SK-N-SH (cell line): ENCODE results near the gene KDM4C. TPM values are rescaled to one million over a fixed set of nuclear protein-coding genes. Genes with fewer than 3 reads are reported as not detected.

Experiments
- CTCF ChIA-PET: fragments of 300-600, 350-600 bp; formaldehyde crosslinking; extraction: SDS; loops from one replicate; lab custom pipeline; 2021; lab: Yijun Ruan, JAX
- POLR2A ChIA-PET: fragments of 350-600 bp; sonication (Branson Sonifier 250); formaldehyde crosslinking; extraction: SDS; loops from one replicate; lab custom pipeline; 2020; ENCODE audit warnings: antibody characterized with exemption, inconsistent platforms; lab: Yijun Ruan, JAX
- DNase-seq: peaks from one replicate; pipeline ENCODE4 v3.0.0; 2012
- H2AFZ ChIP-seq: fragments of 200-600 bp; sonication (generic); 2 replicates; pipeline ENCODE4 v1.8.1; 2016; ENCODE audit warnings: antibody characterized with exemption, mild to moderate bottlenecking, low read depth
- H3F3A ChIP-seq: fragments of 200-600 bp; sonication (generic); replicated peaks from 2 replicates; pipeline ENCODE3; 2016; ENCODE audit warnings: antibody characterized with exemption, mild to moderate bottlenecking; ENCODE audit not compliant: insufficient read depth
- H3K27ac ChIP-seq, 2 experiments: fragments of 200-500 bp in 1 of 2; fragments of 200-600 bp in 1 of 2; sonication (Bioruptor generic) in 1 of 2; sonication (generic), shearing (Covaris generic) in 1 of 2; 2 replicates each; pipeline versions ENCODE4 v1.5.1 to v1.6.1; 2014 to 2016; ENCODE audit warnings: low read depth in 2 of 2, inconsistent platforms in 1 of 2, low read length in 1 of 2, mild to moderate bottlenecking in 1 of 2, mixed read lengths in 1 of 2
- H3K27me3 ChIP-seq: fragments of 200-600 bp; sonication (generic), shearing (Covaris generic); 2 replicates; pipeline ENCODE4 v1.6.1; 2016; ENCODE audit warnings: mixed run types; ENCODE audit not compliant: insufficient read depth
- H3K36me3 ChIP-seq, 2 experiments: fragments of 200-500 bp in 1 of 2; fragments of 200-600 bp in 1 of 2; sonication (Bioruptor generic) in 1 of 2; sonication (generic) in 1 of 2; replicated peaks in 1 of 2; 2 replicates each; pipeline versions ENCODE3 to v1.5.1; 2014 to 2016; ENCODE audit warnings: low read length in 1 of 2, mild to moderate bottlenecking in 1 of 2; ENCODE audit not compliant: insufficient read depth in 2 of 2, control insufficient read depth in 1 of 2
- H3K4me1 ChIP-seq, 2 experiments: fragments of 200-500 bp in 1 of 2; fragments of 200-600 bp in 1 of 2; sonication (Bioruptor generic) in 1 of 2; sonication (generic), shearing (Covaris generic) in 1 of 2; 2 replicates each; pipeline versions ENCODE4 v1.5.1 to v1.6.1; 2014 to 2016; ENCODE audit warnings: low read depth in 1 of 2, low read length in 1 of 2, mixed run types in 1 of 2; ENCODE audit not compliant: insufficient read depth in 2 of 2, control insufficient read depth in 1 of 2
- H3K4me2 ChIP-seq: fragments of 200-600 bp; sonication (generic), shearing (Covaris generic); 2 replicates; pipeline ENCODE4 v1.6.1; 2017; ENCODE audit warnings: mixed run types
- H3K4me3 ChIP-seq, 2 experiments: fragments of 200-500 bp in 1 of 2; fragments of 200-600 bp in 1 of 2; sonication (Bioruptor generic) in 1 of 2; sonication (generic), shearing (Covaris generic) in 1 of 2; 2 replicates each; pipeline versions ENCODE4 v1.5.1 to v1.8.1; 2014 to 2016; ENCODE audit warnings: low read depth in 2 of 2, inconsistent platforms in 1 of 2, low read length in 1 of 2, mild to moderate bottlenecking in 1 of 2, mixed read lengths in 1 of 2, moderate library complexity in 1 of 2
- H3K79me2 ChIP-seq: fragments of 200-600 bp; sonication (generic); 2 replicates; pipeline ENCODE4 v1.8.1; 2017; ENCODE audit warnings: mild to moderate bottlenecking; ENCODE audit not compliant: insufficient read depth
- H3K9ac ChIP-seq: fragments of 200-600 bp; sonication (generic); 2 replicates; pipeline ENCODE4 v1.6.1; 2017; ENCODE audit warnings: mixed run types
- H3K9me2 ChIP-seq: fragments of 200-600 bp; sonication (generic); 2 replicates; pipeline ENCODE4 v1.6.1; 2017; ENCODE audit warnings: mixed run types
- H3K9me3 ChIP-seq: fragments of 200-600 bp; sonication (generic); 2 replicates; pipeline ENCODE4 v1.6.1; 2017; ENCODE audit warnings: mixed run types, mild to moderate bottlenecking, moderate library complexity
- H4K20me1 ChIP-seq: fragments of 200-600 bp; sonication (generic); 2 replicates; pipeline ENCODE4 v1.6.1; 2017; ENCODE audit warnings: mild to moderate bottlenecking, mixed run types; ENCODE audit not compliant: insufficient read depth
- CHD2 ChIP-seq: fragments of 150-350 bp; IDR thresholded peaks from 2 replicates; pipeline ENCODE4 v1.6.1; 2018; ENCODE audit warnings: low read length; ENCODE audit not compliant: partially characterized antibody
- ELF1 ChIP-seq: IDR thresholded peaks from 2 replicates; pipeline ENCODE4 v1.4.0; 2012
- EP300 ChIP-seq, 2 experiments: IDR thresholded peaks; 2 replicates each; pipeline versions ENCODE4 v1.4.0 to v1.6.1; 2012; ENCODE audit warnings: borderline replicate concordance in 1 of 2, low read depth in 1 of 2, low read length in 1 of 2
- EZH2phosphoT487 ChIP-seq: fragments of 200-600 bp; sonication (generic); IDR thresholded peaks from 2 replicates; pipeline ENCODE4 v1.6.1; 2017; ENCODE audit warnings: low read depth, mixed run types, mild to moderate bottlenecking, antibody characterized with exemption, moderate library complexity, borderline replicate concordance
- FOSL2 ChIP-seq: IDR thresholded peaks from 2 replicates; pipeline ENCODE4 v1.4.0; 2012; ENCODE audit warnings: low read depth, mild to moderate bottlenecking, moderate library complexity, borderline replicate concordance
- FOXJ3 ChIP-seq: sonication (generic); formaldehyde crosslinking; IDR thresholded peaks from 2 replicates; pipeline ENCODE4 v1.5.1; 2020; ENCODE audit warnings: mild to moderate bottlenecking, missing genetic modification reagents
- GATA2 ChIP-seq: sonication (generic); formaldehyde crosslinking; IDR thresholded peaks from 2 replicates; pipeline ENCODE4 v1.5.0; 2020; ENCODE audit warnings: mild to moderate bottlenecking, missing genetic modification reagents
- JUND ChIP-seq: IDR thresholded peaks from 2 replicates; pipeline ENCODE4 v1.4.0; 2012
- MEF2A ChIP-seq: IDR thresholded peaks from 2 replicates; pipeline ENCODE4 v1.4.0; 2012; ENCODE audit warnings: low read depth, borderline replicate concordance
- NFIC ChIP-seq: IDR thresholded peaks from 2 replicates; pipeline ENCODE4 v1.4.0; 2012; ENCODE audit warnings: borderline replicate concordance
- PBX3 ChIP-seq: IDR thresholded peaks from 2 replicates; pipeline ENCODE4; 2012
- RAD21 ChIP-seq: IDR thresholded peaks from 2 replicates; pipeline ENCODE4 v1.6.1; 2012; ENCODE audit warnings: mild to moderate bottlenecking, low read length
- REST ChIP-seq: IDR thresholded peaks from 2 replicates; pipeline ENCODE4 v1.6.1; 2012; ENCODE audit warnings: mild to moderate bottlenecking, low read depth, low read length, moderate library complexity
- RFX5 ChIP-seq: IDR thresholded peaks from 2 replicates; pipeline ENCODE4 v1.6.1; 2012; ENCODE audit warnings: mild to moderate bottlenecking, improper control_type of control experiment, low read length
- RXRA ChIP-seq: IDR thresholded peaks from 2 replicates; pipeline ENCODE4 v1.4.0; 2012; ENCODE audit warnings: low read depth, mild to moderate bottlenecking, borderline replicate concordance
- SIN3A ChIP-seq: IDR thresholded peaks from 2 replicates; pipeline ENCODE4 v1.6.1; 2012; ENCODE audit warnings: low read depth, mild to moderate bottlenecking, low read length, moderate library complexity, borderline replicate concordance
- USF1 ChIP-seq: IDR thresholded peaks from 2 replicates; pipeline ENCODE4 v1.4.0; 2012; ENCODE audit warnings: low read depth, borderline replicate concordance
- YY1 ChIP-seq: IDR thresholded peaks from 2 replicates; pipeline ENCODE4 v1.4.0; 2012; ENCODE audit warnings: low read depth, mild to moderate bottlenecking
- WGBS: methylation state at CpG from one replicate; pipeline ENCODE4 v1.1.6; 2017; ENCODE audit warnings: low lambda C conversion rate; 5-methylcytosine and 5-hydroxymethylcytosine counted together
- polyA plus RNA-seq, 3 experiments: library from polyadenylated mRNA; depleted of rRNA; stranded (reverse); fragments of >200 nt; gene quantifications; 2 replicates each; pipeline ENCODE4 v1.2.3, GENCODE V29; 2012
- TF ChIP-seq, protein P1 (sequence below): fragments of 200-600 bp; sonication (generic); IDR thresholded peaks from 2 replicates; pipeline ENCODE4 v1.6.1; 2017; ENCODE audit warnings: antibody characterized with exemption, mild to moderate bottlenecking, moderate library complexity
- TF ChIP-seq, protein P2 (sequence below): fragments of 150-350 bp; IDR thresholded peaks from 2 replicates; pipeline ENCODE4 v1.6.1; 2017; ENCODE audit warnings: antibody characterized with exemption, low read length, low read depth, borderline replicate concordance

KDM4C gene
- polyA plus RNA-seq, 1 of the 3 experiments (the other 2 are of a cell fraction), result 9.4 TPM

GRCh38 chr9:7192266-7192665, 434.5 kb downstream of the KDM4C start:
- DNase-seq, result no peak
- Histone ChIP-seq H2AFZ (no peak overlapping the region), H3K27ac (no peak overlapping the region), H3K4me2 (no peak overlapping the region), H3K36me3 (no peaks in the 10 kb centered on the region), H3K9me2 (no peaks in the 10 kb centered on the region), H3K9ac (no peak overlapping the region), H3K4me3 (no peak overlapping the region), H3K27me3 (no peaks in the 10 kb centered on the region), H3F3A (no peaks in the 10 kb centered on the region), H3K79me2 (no peaks in the 10 kb centered on the region), H3K4me1 (no peaks in the 10 kb centered on the region), H3K9me3 (no peaks in the 10 kb centered on the region), H4K20me1 (no peaks in the 10 kb centered on the region)
- no peak for TF ChIP-seq RXRA
- no peak for TF ChIP-seq YY1
- no peak for TF ChIP-seq ELF1
- no peak for TF ChIP-seq RFX5
- no peak for TF ChIP-seq REST
- no peak for TF ChIP-seq FOSL2
- TF ChIP-seq EZH2phosphoT487, result no peak
- no peak for TF ChIP-seq RAD21
- TF ChIP-seq CHD2, result no peak
- no peak for TF ChIP-seq MEF2A
- ChIA-PET POLR2A (no interaction called here), CTCF (no interaction called here)
- WGBS, result 54% methylated on average over 4 of the region's 4 CpGs

- Histone ChIP-seq H3K9me3 (no peaks in the 10 kb centered on the region), H2AFZ (no peak overlapping the region), H4K20me1 (no peaks in the 10 kb centered on the region), H3K9me2 (no peaks in the 10 kb centered on the region), H3K36me3 (no peaks in the 10 kb centered on the region), H3K4me1 (no peaks in the 10 kb centered on the region), H3K4me2 (no peak overlapping the region), H3K4me3 (no peak overlapping the region), H3K9ac (no peak overlapping the region), H3F3A (no peaks in the 10 kb centered on the region), H3K27ac (no peak overlapping the region), H3K27me3 (no peaks in the 10 kb centered on the region), H3K79me2 (no peaks in the 10 kb centered on the region)
- POLR2A ChIA-PET, result no interaction called here
- CTCF ChIA-PET, result interaction anchor here (0.9 to 1.5 kb wide), 3 partner anchors 17 to 157 kb away, joined by 3 to 4 read pairs (median 3); no protein-coding TSS in a partner anchor
- 20% methylated on average over 2 of the region's 2 CpGs for WGBS
- no peak for DNase-seq
- TF ChIP-seq FOSL2 (no peak), RAD21 (no peak), JUND (no peak), MEF2A (no peak), EZH2phosphoT487 (no peak), FOXJ3 (no peak), USF1 (no peak), RFX5 (no peak), NFIC (no peak), YY1 (no peak), SIN3A (no peak), GATA2 (CRISPR knock-in tag) (no peak), PBX3 (no peak), EP300 (IDR thresholded peaks at IDR 0.05; ENCODE audit: borderline replicate concordance in 1 of 2, low read depth in 1 of 2, low read length in 1 of 2) (no peak)
- TF ChIP-seq, protein P1, sequence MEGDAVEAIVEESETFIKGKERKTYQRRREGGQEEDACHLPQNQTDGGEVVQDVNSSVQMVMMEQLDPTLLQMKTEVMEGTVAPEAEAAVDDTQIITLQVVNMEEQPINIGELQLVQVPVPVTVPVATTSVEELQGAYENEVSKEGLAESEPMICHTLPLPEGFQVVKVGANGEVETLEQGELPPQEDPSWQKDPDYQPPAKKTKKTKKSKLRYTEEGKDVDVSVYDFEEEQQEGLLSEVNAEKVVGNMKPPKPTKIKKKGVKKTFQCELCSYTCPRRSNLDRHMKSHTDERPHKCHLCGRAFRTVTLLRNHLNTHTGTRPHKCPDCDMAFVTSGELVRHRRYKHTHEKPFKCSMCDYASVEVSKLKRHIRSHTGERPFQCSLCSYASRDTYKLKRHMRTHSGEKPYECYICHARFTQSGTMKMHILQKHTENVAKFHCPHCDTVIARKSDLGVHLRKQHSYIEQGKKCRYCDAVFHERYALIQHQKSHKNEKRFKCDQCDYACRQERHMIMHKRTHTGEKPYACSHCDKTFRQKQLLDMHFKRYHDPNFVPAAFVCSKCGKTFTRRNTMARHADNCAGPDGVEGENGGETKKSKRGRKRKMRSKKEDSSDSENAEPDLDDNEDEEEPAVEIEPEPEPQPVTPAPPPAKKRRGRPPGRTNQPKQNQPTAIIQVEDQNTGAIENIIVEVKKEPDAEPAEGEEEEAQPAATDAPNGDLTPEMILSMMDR, result no peak
- TF ChIP-seq, protein P2, sequence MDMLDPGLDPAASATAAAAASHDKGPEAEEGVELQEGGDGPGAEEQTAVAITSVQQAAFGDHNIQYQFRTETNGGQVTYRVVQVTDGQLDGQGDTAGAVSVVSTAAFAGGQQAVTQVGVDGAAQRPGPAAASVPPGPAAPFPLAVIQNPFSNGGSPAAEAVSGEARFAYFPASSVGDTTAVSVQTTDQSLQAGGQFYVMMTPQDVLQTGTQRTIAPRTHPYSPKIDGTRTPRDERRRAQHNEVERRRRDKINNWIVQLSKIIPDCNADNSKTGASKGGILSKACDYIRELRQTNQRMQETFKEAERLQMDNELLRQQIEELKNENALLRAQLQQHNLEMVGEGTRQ, result no peak
Measured at GRCh38 chr9:7195526-7195925, 437.8 kb downstream of the KDM4C start.
